Measurements from ENCODE around the gene DNALI1. TPM values are rescaled to one million over a fixed set of nuclear protein-coding genes. Genes with fewer than 3 reads are reported as not detected.

The DNALI1 gene
- total and polyA plus RNA-seq, 4 donors: 17.8 to 48.5 (median 26.0) TPM

GRCh38 chr1:37562984-37563383 lies 6.2 kb downstream of the DNALI1 start:
- no peak for ATAC-seq (ENCODE audit: insufficient read depth, low FRiP score)
- H3K9ac ChIP-seq (ENCODE audit: insufficient read depth in 1 of 2, low read length in 2 of 2): no peak overlapping the region
- H3K27me3 ChIP-seq (ENCODE audit: control insufficient read depth in 3 of 3, insufficient read depth in 3 of 3, low read length in 2 of 3): no peaks in the 10 kb centered on the region
- H3K27ac ChIP-seq (ENCODE audit: low read depth in 1 of 2, low read length in 1 of 2): no peak overlapping the region
- peaks cover 15 to 34% (median 30%) of the 10 kb centered on the region in 4 donors for H3K36me3 ChIP-seq (ENCODE audit: control insufficient read depth in 4 of 4, insufficient read depth in 4 of 4, low read length in 4 of 4)
- H3K4me1 ChIP-seq (ENCODE audit: control insufficient read depth in 5 of 5, insufficient read depth in 5 of 5, low read length in 5 of 5): no peaks in the 10 kb centered on the region
- no peak for DNase-seq
- H3K9me3 ChIP-seq (ENCODE audit: control insufficient read depth in 4 of 4, insufficient read depth in 3 of 4, low read length in 3 of 4): peaks cover 0 to 2% (median 0%) of the 10 kb centered on the region in 4 donors
- H3K4me3 ChIP-seq: no peak overlapping the region
- 91 to 95% methylated on average over 1 of the region's 1 CpG for WGBS, 2 donors
- TF ChIP-seq CTCF (IDR thresholded peaks at IDR 0.05; ENCODE audit: control extremely low read depth, extremely low read depth): no peak

GRCh38 chr1:37564892-37565291 lies 8.2 kb downstream of the DNALI1 start:
- H3K27ac ChIP-seq (ENCODE audit: low read depth in 1 of 2, low read length in 1 of 2): no peak overlapping the region
- H3K9me3 ChIP-seq (ENCODE audit: control insufficient read depth in 4 of 4, insufficient read depth in 3 of 4, low read length in 3 of 4): peaks cover 0 to 2% (median 0%) of the 10 kb centered on the region in 4 donors
- no peak for ATAC-seq (ENCODE audit: insufficient read depth, low FRiP score)
- DNase-seq: no peak
- H3K27me3 ChIP-seq (ENCODE audit: control insufficient read depth in 3 of 3, insufficient read depth in 3 of 3, low read length in 2 of 3): no peaks in the 10 kb centered on the region
- H3K4me3 ChIP-seq: no peak overlapping the region
- peaks cover 29 to 48% (median 41%) of the 10 kb centered on the region in 4 donors for H3K36me3 ChIP-seq (ENCODE audit: control insufficient read depth in 4 of 4, insufficient read depth in 4 of 4, low read length in 4 of 4)
- H3K4me1 ChIP-seq (ENCODE audit: control insufficient read depth in 5 of 5, insufficient read depth in 5 of 5, low read length in 5 of 5): no peaks in the 10 kb centered on the region
- no peak overlapping the region for H3K9ac ChIP-seq (ENCODE audit: insufficient read depth in 1 of 2, low read length in 2 of 2)
- no peak for TF ChIP-seq CTCF (IDR thresholded peaks at IDR 0.05; ENCODE audit: control extremely low read depth, extremely low read depth)

- Histone ChIP-seq H3K4me1 (ENCODE audit: control insufficient read depth in 5 of 5, insufficient read depth in 5 of 5, low read length in 5 of 5) (no peaks in the 10 kb centered on the region), H3K27ac (ENCODE audit: low read depth in 1 of 2, low read length in 1 of 2) (no peak overlapping the region), H3K36me3 (ENCODE audit: control insufficient read depth in 4 of 4, insufficient read depth in 4 of 4, low read length in 4 of 4) (peaks cover 36 to 59% (median 49%) of the 10 kb centered on the region in 4 donors), H3K9me3 (ENCODE audit: control insufficient read depth in 4 of 4, insufficient read depth in 3 of 4, low read length in 3 of 4) (peaks cover 0 to 2% (median 0%) of the 10 kb centered on the region in 4 donors), H3K27me3 (ENCODE audit: control insufficient read depth in 3 of 3, insufficient read depth in 3 of 3, low read length in 2 of 3) (no peaks in the 10 kb centered on the region), H3K4me3 (no peak overlapping the region), H3K9ac (ENCODE audit: insufficient read depth in 1 of 2, low read length in 2 of 2) (no peak overlapping the region)
- ATAC-seq (ENCODE audit: insufficient read depth, low FRiP score): no peak
- 87 to 92% methylated on average over 3 of the region's 3 CpGs for WGBS, 2 donors
- no peak for TF ChIP-seq CTCF (IDR thresholded peaks at IDR 0.05; ENCODE audit: control extremely low read depth, extremely low read depth)
- no peak for DNase-seq
Measured at GRCh38 chr1:37567023-37567422, 10.3 kb downstream of the DNALI1 start.

Data from lung (tissue), 12 donors.